Right ventricle myocardium superior (tissue), 1 donor: ENCODE measurements around the gene ADD2. TPM values are rescaled to one million over a fixed set of nuclear protein-coding genes. Genes with fewer than 3 reads are reported as not detected.

Experiments
- ATAC-seq: fragments of 200-7000 bp; cut with Tn5 transposase; one replicate; pipeline ENCODE4 v1.9.1; 2020; ENCODE audit warnings: mild to moderate bottlenecking; ENCODE audit not compliant: poor library complexity
- DNase-seq: peaks from one replicate; pipeline ENCODE4 v3.0.0-alpha.2; 2020
- intact Hi-C: fragments of 100-400 bp; cut with DNase I; formaldehyde crosslinking; loops from one replicate; pipeline ENCODE4 v1.11.2; 2022
- total RNA-seq: library from RNA; stranded (reverse); fragmentation: NEBNext Ultra II Directional; extraction: Animal tissue kit (Norgen Biotek cat#: 25700); gene quantifications from one replicate; pipeline ENCODE4 v1.2.1, GENCODE V29; 2021
- donor health status: DM: no; HTN: yes; CAD: no; lungs with severe emphysema.

ADD2 gene
- total RNA-seq, 1 donor from 2014 or later = 2.0 TPM

DNA sequence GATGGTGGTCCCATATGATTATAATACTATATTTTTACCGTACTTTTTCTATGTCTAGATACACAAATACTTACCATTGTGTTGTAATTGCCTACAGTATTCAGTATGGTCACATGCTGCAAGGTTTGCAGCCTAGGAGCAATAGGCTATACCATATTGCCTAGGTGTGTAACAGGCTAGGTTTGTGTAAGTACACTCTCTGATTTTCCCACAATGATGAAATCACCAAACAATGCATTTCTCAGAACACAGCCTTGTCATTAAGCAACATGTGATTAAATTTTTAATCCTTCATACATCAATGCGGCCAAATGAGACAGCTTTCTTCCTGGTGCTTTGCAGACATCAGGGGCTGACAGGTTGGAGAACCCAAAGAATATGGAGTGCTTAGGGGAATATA lies 37.3 kb downstream of the ADD2 start:
- no peak for ATAC-seq
- intact Hi-C loops = no loop called here
- DNase-seq = no peak

GRCh38 chr2:70729647-70730046 lies 38.4 kb downstream of the ADD2 start:
- ATAC-seq (no peak), DNase-seq (no peak)
- intact Hi-C loops = no loop called here

- ATAC-seq (no peak), DNase-seq (no peak)
- intact Hi-C loops = no loop called here
These were observed 39.9 kb downstream of the ADD2 start for GRCh38 chr2:70728128-70728527.

DNA sequence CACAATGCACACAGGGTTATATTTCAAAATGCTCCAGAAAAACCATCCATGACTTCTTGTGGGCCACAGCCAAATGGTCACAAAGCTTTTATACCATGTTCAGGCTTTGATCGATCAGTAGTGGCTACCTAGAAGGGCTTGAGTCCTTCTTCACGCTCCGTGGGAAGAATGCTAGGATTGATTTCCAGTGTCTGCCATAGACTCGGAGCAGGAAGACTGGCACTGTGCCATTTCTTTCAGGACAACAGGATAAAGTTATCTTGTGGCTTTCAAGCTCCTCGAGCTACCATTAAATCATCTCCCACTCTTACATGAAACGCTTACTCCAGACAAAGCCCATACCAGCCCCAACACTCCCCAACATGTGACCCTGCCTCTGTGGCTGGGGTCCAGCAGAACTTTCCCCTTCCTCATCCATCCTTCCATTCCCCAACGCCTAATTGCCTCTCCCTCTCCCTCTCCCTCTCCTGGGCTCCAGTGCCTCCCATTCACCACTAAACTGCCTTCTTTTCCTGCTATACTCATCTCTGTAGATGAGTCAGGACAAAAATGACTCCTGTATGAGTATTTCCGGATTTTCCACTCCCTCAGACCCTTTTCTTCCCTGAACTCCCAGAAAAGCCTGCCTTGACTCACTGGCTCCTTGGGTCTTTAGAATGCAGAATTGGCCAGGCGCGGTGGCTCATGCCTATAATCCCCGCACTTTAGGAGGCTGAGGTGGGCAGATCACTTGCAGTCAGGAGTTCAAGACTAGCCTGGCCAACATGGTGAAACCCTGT lies 40.9 kb downstream of the ADD2 start:
- no peak for ATAC-seq

GRCh38 chr2:70725505-70725904 lies 42.5 kb downstream of the ADD2 start:
- no peak for DNase-seq
- ATAC-seq = no peak
- intact Hi-C loops = no loop called here

More for the DNA sequence above, 40.9 kb downstream of the ADD2 start:
- DNase-seq = no peak
- intact Hi-C loops = no loop called here

GRCh38 chr2:70724366-70724765 lies 43.6 kb downstream of the ADD2 start:
- intact Hi-C loops = no loop called here
- DNase-seq (no peak), ATAC-seq (no peak)

DNA sequence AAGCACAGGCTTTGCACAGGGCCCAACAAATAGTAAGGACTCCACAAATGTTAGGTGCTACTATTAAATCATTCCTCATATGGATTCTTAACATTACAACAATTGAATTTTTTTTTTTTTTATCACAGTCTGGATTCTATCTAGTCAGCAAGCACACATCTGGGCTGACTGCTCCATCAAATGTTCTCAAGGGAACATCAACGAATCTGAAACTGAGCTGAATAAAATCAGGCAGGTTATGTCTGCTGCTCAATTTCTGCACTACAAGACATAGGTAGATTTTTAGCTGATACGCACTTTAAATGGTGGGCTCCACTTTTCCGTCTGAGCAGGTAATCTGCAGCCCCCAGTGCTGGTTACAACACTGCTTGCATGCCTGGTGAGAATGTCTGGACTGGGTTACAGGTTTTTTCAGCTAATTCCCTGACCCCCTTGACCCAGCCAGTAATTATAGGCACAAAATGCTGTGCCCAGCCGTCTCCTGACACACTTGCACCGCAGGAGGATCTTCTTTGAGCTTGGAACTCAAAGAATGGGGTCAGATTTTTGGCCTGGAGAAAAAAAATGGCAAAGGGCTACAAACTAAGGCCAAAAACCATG lies 44.6 kb downstream of the ADD2 start:
- DNase-seq = no peak
- intact Hi-C loops = no loop called here
- no peak for ATAC-seq

GRCh38 chr2:70720124-70720523 lies 47.9 kb downstream of the ADD2 start:
- intact Hi-C loops = no loop called here
- DNase-seq = no peak
- ATAC-seq = no peak

DNA sequence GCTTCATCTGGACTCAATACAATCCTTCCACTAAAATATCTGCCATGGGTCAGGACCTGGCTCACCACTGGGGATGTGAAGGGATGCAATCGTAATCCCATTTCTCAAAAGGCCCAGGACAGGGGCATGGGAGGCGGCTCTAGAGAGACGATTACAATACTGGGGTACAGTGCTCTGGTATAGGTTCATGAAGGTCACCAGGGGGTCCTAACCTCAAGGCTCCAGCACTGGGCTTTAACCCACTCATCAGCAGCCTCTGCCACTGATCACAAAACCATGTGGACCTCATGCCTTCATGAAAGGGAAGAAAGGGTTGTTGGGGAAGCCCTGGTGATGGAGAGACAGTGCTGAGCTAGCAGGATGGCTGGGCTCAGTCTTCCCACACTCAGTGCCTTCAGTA lies 48.8 kb downstream of the ADD2 start:
- intact Hi-C loops = no loop called here
- DNase-seq (no peak), ATAC-seq (no peak)

DNA sequence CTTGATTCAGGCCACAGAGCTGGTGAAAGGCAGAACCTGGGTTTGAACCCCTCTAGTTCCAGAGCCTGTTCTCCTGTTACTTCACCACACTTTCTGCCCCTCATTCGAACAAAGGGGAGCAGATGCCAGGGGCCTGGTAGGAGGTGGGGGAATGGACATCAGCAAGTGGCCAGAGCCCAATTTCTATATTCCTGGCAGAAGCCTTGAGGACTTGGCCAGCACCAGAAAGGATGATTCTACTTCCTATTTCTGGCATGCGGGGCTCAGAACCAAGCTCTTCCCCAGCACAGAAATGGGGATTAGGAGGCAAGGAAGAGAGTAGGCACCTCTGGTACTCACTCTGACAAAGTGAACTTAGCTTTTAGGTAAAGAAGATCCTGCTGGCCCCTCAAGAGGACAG lies 49.3 kb downstream of the ADD2 start:
- DNase-seq (no peak), ATAC-seq (no peak)
- intact Hi-C loops = no loop called here

DNA sequence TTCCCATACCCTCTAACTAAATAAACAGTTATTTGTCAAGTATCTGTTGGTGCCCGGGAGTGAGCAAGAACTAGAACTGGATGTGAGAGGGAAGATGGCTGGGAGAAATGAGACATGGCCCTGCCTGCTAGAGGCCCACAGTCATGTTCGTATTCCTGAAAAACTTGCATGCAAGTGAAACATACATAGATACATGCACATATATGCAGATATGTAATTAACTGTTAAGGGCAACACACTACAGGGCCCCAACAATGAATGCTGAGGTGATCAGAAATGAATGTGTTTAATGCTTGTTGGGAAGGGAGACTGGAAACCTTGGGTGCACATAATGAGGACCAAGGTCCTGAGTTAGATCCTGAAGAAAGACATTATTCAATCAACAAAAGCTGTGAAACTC lies 49.8 kb downstream of the ADD2 start:
- no peak for ATAC-seq
- intact Hi-C loops = no loop called here

GRCh38 chr2:70717431-70718038 lies 50.5 kb downstream of the ADD2 start:
- DNase-seq = no peak
- ATAC-seq = no peak
- intact Hi-C loops = no loop called here

More for the DNA sequence above, 49.8 kb downstream of the ADD2 start:
- DNase-seq = no peak

GRCh38 chr2:70716951-70717350 lies 51.0 kb downstream of the ADD2 start:
- no peak for DNase-seq
- intact Hi-C loops = no loop called here
- no peak for ATAC-seq

DNA sequence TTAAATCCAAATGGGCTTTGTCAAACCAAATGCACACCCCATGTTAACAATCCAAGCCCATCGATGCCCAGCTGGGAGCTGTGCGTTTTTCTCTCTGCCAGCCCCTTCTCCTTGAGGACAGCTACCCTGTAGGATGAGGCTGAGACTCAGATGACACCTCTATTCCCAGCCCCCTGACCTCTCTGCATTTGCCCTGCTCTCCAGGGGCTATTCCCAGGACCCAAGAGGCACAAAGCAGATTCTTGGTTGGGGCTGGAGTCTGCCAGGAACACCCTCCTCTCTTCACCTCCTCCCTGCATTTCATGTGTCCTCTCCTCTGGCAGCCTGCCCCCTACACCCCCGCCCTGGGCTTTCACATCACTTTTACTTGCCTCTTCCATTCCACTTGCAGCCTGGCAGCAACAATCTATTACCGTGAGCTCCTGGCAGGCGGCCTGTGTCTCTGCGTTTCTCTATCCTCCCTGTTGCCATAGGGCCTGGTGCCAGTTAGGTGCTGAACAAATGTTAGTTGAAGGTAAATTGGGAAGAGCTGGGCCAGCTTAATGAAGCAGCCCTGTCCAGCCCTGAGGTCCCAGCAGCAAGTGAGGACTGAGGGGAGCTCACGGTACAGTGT lies 51.8 kb downstream of the ADD2 start:
- intact Hi-C loops = no loop called here
- peak; percentile 46 for ATAC-seq
- DNase-seq = peak; percentile 42

DNA sequence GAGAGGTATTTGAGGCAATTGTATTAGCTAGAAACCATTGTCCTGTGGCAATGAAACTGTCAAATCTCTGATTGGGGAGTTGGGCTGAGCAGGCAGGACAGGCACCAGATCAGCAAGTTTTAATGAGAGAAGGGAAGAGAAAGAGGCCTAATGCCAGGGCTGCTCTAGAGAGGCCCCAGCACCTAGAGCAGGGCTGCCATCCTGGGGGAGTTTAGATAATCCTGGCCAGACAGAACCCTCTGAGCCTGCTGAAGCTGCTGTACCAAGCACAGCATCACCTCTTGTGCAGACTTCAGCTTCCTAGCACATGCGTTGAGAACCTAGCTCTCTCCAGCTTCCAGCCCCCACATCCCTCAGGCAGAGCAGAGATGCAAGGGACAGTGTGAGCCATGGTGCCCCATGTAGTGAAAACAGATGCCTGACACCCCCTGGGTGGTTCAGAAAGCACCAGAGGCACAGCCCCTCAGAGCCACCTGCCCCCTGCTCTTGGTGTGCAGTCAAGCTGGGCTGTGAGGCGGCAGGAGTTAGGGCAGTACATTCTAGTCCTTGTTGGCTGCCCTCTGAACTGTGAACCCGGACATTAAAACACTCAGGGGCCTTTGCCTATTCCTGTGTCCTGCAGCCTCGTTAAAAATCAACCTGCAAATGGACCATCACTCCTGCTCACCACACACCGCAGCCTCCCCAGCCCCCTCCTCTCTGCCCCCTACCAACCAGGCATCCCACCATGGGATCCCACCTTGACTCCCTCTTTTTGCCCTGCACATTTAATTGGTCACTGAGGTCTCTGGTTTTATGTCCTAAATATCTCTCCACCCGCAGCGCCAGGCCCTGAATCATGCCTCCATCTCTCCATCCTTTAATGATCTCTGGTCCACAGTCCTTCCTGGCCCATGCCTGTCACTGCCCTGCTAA lies 52.7 kb downstream of the ADD2 start:
- intact Hi-C loops = no loop called here
- ATAC-seq = no peak

DNA sequence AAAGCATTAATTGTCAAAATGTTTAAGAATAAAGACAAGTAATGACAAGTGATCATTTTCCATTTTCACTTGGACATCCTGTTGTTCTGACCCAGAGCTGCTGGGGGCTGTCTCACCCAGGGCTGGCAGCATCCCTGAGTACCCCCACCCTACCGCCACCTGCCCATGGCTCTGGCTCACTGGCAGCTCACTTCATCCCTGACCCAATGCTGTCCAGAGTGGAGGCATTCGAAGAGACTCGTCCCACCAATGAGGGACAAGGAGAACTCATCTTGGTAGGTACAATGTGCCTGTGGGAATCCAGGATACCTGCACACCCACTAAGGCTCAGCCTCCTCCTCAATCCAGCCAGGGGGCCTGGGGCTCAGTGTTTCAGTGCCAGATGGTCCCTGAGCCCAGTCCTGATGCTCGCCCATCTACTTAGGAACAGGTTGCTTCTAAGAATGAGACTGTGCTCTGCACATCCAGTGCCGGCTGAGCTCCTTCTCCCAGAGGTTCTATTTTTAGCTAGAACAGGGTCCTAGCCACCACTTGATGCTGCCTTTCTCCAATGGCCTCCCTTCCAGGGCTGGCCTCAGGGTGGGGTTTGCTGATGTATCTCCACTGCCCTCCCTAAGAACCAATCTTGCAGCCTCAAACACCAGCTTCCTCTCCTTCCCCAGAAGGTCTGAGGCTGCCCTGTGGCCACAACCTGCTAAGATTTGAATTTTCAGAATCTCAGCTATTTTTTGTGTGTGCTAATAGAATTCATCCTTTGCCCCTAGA lies 53.7 kb downstream of the ADD2 start:
- intact Hi-C loops = no loop called here
- no peak for ATAC-seq

More for the DNA sequence above, 52.7 kb downstream of the ADD2 start:
- no peak for DNase-seq

DNA sequence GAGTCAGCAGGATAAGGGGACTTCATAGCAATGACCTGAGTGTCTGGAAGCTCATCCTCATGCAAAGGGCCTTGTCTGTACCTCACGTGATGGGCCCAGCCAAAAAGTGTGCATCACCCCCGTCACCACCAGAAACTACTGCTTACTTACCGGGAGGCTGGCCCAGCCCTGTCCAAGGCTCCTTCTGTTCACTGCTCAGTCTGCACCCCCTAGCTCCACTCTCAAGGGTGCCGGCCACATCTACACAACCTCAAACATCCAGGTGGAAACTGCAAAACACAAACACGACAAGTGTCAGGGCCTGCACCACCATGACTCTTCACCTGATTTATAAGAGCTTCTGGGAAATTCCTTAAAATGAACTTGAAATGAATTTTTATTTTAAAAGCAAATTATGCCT lies 55.1 kb downstream of the ADD2 start:
- intact Hi-C loops = no loop called here
- DNase-seq (no peak), ATAC-seq (no peak)

More for the DNA sequence above, 53.7 kb downstream of the ADD2 start:
- DNase-seq = no peak

GRCh38 chr2:70711191-70711590 lies 56.8 kb downstream of the ADD2 start:
- ATAC-seq (no peak), DNase-seq (no peak)
- intact Hi-C loops = no loop called here
